K562 (cell line): ENCODE measurements around the gene NLRP9. TPM values are rescaled to one million over a fixed set of nuclear protein-coding genes. Genes with fewer than 3 reads are reported as not detected.

Experiments
- ATAC-seq: fragments of 200-7000 bp; cut with Tn5 transposase; 3 replicates; pipeline ENCODE4 v1.9.1; 2020; ENCODE audit warnings: moderate library complexity
- BruUV-seq: library from RNA; stranded (reverse); fragments of 400-500 nt; replicated peaks from 2 replicates; lab custom pipeline; 2021; lab: Mats Ljungman, UMichigan
- CTCF ChIA-PET: fragments of 300-600 bp; formaldehyde crosslinking; extraction: SDS; loops from one replicate; lab custom pipeline; 2021; ENCODE audit warnings: low intra/inter-chr PET ratio; lab: Yijun Ruan, JAX
- POLR2A ChIA-PET: fragments of 300-600, 350-650 bp; sonication (Branson Sonifier 250); formaldehyde crosslinking; extraction: SDS; loops from one replicate; lab custom pipeline; 2021; ENCODE audit warnings: antibody characterized with exemption, inconsistent platforms; lab: Yijun Ruan, JAX
- DNase-seq, 4 experiments: peaks; one replicate each; pipeline versions ENCODE4 v3.0.0 to v3.0.0-alpha.2; 2011 to 2018; ENCODE audit warnings: low spot score in 3 of 4, mixed read lengths in 3 of 4; ENCODE audit errors: extremely low read depth in 1 of 4
- FAIRE-seq: peaks from 2 replicates; lab custom pipeline; 2011; peaks lifted over from hg19 to GRCh38; lab: Jason Lieb, UNC
- H2AFZ ChIP-seq: 2 replicates; pipeline ENCODE4 v1.6.0; 2011; ENCODE audit warnings: low read depth, low read length, control low read depth, inconsistent platforms
- H3K27ac ChIP-seq: fragments of 200-600 bp; 3 replicates; pipeline ENCODE4 v1.8.0; 2011; ENCODE audit warnings: low read depth, mild to moderate bottlenecking, control low read depth, inconsistent platforms, low read length, moderate library complexity, mixed read lengths; ENCODE audit errors: extremely low read depth
- H3K27me3 ChIP-seq, 2 experiments: fragments of 300-600 bp in 1 of 2; 2 replicates in 1 of 2; 3 replicates in 1 of 2; pipeline versions ENCODE4 v1.6.0 to v1.8.0; 2011; ENCODE audit warnings: inconsistent platforms in 2 of 2, low read length in 2 of 2, mild to moderate bottlenecking in 1 of 2, mixed read lengths in 1 of 2, moderate library complexity in 1 of 2; ENCODE audit not compliant: control insufficient read depth in 2 of 2, insufficient read depth in 2 of 2
- H3K36me3 ChIP-seq: fragments of 300-600 bp; 3 replicates; pipeline ENCODE4 v1.8.0; 2011; ENCODE audit warnings: mild to moderate bottlenecking, low read length, inconsistent platforms; ENCODE audit not compliant: control insufficient read depth, insufficient read depth
- H3K4me1 ChIP-seq, 2 experiments: fragments of 200-600 bp in 1 of 2; replicated peaks in 1 of 2; 2 replicates in 1 of 2; 3 replicates in 1 of 2; pipeline versions ENCODE4 v1.5.1 to v1.8.0; 2011; ENCODE audit warnings: inconsistent platforms in 2 of 2, low read length in 2 of 2, mild to moderate bottlenecking in 1 of 2, mixed read lengths in 1 of 2, moderate library complexity in 1 of 2; ENCODE audit not compliant: control insufficient read depth in 2 of 2, insufficient read depth in 2 of 2
- H3K4me2 ChIP-seq: 2 replicates; pipeline ENCODE4 v1.6.1; 2011; ENCODE audit warnings: low read length, control low read depth, inconsistent platforms, mixed read lengths; ENCODE audit not compliant: insufficient read depth
- H3K4me3 ChIP-seq: fragments of 200-600 bp; sonication (generic), shearing (Covaris generic); 2 replicates; pipeline ENCODE4 v1.5.1; 2016; ENCODE audit warnings: control low read depth, inconsistent platforms
- H3K79me2 ChIP-seq: fragments of 200-600 bp; 3 replicates; pipeline ENCODE4 v1.8.0; 2011; ENCODE audit warnings: low read length, inconsistent platforms; ENCODE audit not compliant: control insufficient read depth, insufficient read depth
- H3K9ac ChIP-seq, 2 experiments: 2 replicates each; pipeline versions ENCODE4 v1.6.0 to v1.6.1; 2011; ENCODE audit warnings: low read depth in 2 of 2, low read length in 2 of 2, control low read depth in 1 of 2, inconsistent platforms in 1 of 2, mild to moderate bottlenecking in 1 of 2, mixed read lengths in 1 of 2; ENCODE audit not compliant: insufficient read depth in 1 of 2
- H3K9me1 ChIP-seq: one replicate; pipeline ENCODE4 v1.6.0; 2011; ENCODE audit warnings: inconsistent platforms, mild to moderate bottlenecking, low read length, moderate library complexity; ENCODE audit not compliant: control insufficient read depth, insufficient read depth
- H3K9me3 ChIP-seq: replicated peaks from 2 replicates; pipeline ENCODE4 v1.5.1; 2011; ENCODE audit warnings: low read depth, low read length, inconsistent platforms; ENCODE audit not compliant: control insufficient read depth, insufficient read depth
- H4K20me1 ChIP-seq: replicated peaks from 2 replicates; pipeline ENCODE4 v1.6.1; 2011; ENCODE audit warnings: low read length, inconsistent platforms, mixed read lengths; ENCODE audit not compliant: control insufficient read depth, insufficient read depth
- C11orf30 ChIP-seq: fragments of 450-650 bp; IDR thresholded peaks from 2 replicates; pipeline ENCODE4 v1.6.1; 2016; ENCODE audit warnings: low read depth, mild to moderate bottlenecking
- FOSL1 ChIP-seq: fragments of 200-800 bp; sonication (Bioruptor generic); conservative IDR thresholded peaks from 2 replicates; pipeline ENCODE4 v1.6.1; 2016; ENCODE audit warnings: missing genetic modification characterization, missing compliant biosample characterization
- FOXK1 ChIP-seq: sonication (generic); formaldehyde crosslinking; IDR thresholded peaks from 2 replicates; pipeline ENCODE4 v1.8.0; 2022; ENCODE audit warnings: missing genetic modification reagents, mild to moderate bottlenecking, borderline replicate concordance
- HDAC2 ChIP-seq: fragments of 450-650 bp; IDR thresholded peaks from 2 replicates; pipeline ENCODE4 v1.6.1; 2016; ENCODE audit warnings: mild to moderate bottlenecking
- MTA1 ChIP-seq: fragments of 450-650 bp; IDR thresholded peaks from 2 replicates; pipeline ENCODE4 v1.6.1; 2017; ENCODE audit warnings: borderline replicate concordance
- RHOXF2B ChIP-seq: fragments of 250-450 bp; sonication (Bioruptor Pico); conservative IDR thresholded peaks from 2 replicates; pipeline ENCODE4 v1.5.1; 2021
- SRSF9 ChIP-seq: fragments of 200-400 bp; formaldehyde crosslinking; IDR thresholded peaks from 2 replicates; pipeline ENCODE4 v1.6.1; 2017; ENCODE audit warnings: low read depth, low read length, borderline replicate concordance
- XRCC4 ChIP-seq: IDR thresholded peaks from one replicate; pipeline ENCODE4 v1.6.1; 2011; ENCODE audit not compliant: insufficient read depth, insufficient read length; ENCODE audit errors: extremely low read depth
- WGBS: fragments of 100-300 bp; shearing (Covaris generic); methylation state at CpG from one replicate; pipeline ENCODE4 v1.1.6; 2016; ENCODE audit warnings: low coverage, mixed read lengths; ENCODE audit not compliant: insufficient coverage; ENCODE audit errors: missing lambda C conversion rate; 5-methylcytosine and 5-hydroxymethylcytosine counted together
- in situ Hi-C: fragments of 300-500 bp; cut with MboI; formaldehyde crosslinking; loops from 4 replicates; pipeline ENCODE4 v1.15.0; 2018; ENCODE audit warnings: inconsistent platforms, mixed read lengths
- intact Hi-C: fragments of 100-400 bp; cut with micrococcal nuclease; formaldehyde crosslinking; loops from 2 replicates; pipeline ENCODE4 v1.14.2; 2022
- polyA plus RNA-seq, 8 experiments: library from polyadenylated mRNA; depleted of rRNA in 4 of 8; stranded (reverse) in 5 of 8; unstranded in 3 of 8; fragments of >200 nt; fragmentation: Nextera tagmentation in 2 of 8; fragmentation: Illumina TruSeq in 1 of 8; extraction: Ambion mirVana in 2 of 8; extraction: Trizol in 1 of 8; gene quantifications; 2 replicates each; pipeline versions ENCODE4 v1.2.1 to v1.2.3, GENCODE V29; 2011 to 2014; ENCODE audit warnings: inconsistent platforms in 1 of 8, missing spikeins in 1 of 8
- total RNA-seq, 7 experiments: library from RNA; depleted of rRNA in 6 of 7; stranded (reverse); fragments of >200 nt in 6 of 7; fragmentation: Illumina TruSeq in 2 of 7; extraction: Trizol in 2 of 7; gene quantifications; 2 replicates each; pipeline versions ENCODE4 v1.2.1 to v1.2.3, GENCODE V29; 2011 to 2021; ENCODE audit warnings: low replicate concordance in 1 of 7
- TF ChIP-seq, protein P1 (sequence below): fragments of 250-450 bp; sonication (Bioruptor Pico); IDR thresholded peaks from 2 replicates; pipeline ENCODE4 v1.9.0; 2021; ENCODE audit warnings: mild to moderate bottlenecking, inconsistent platforms
- TF ChIP-seq, protein P2 (sequence below), 2 experiments: fragments of 150-350 bp in 1 of 2; IDR thresholded peaks; 2 replicates each; pipeline ENCODE4 v1.6.1; 2012 to 2016; ENCODE audit warnings: low read depth in 2 of 2, low read length in 2 of 2, mild to moderate bottlenecking in 1 of 2, moderate library complexity in 1 of 2

The NLRP9 gene
- total and polyA plus RNA-seq, 9 of the 15 experiments (the other 6 are each of a cell fraction or from before 2014, with no cell fraction given): not detected

DNA sequence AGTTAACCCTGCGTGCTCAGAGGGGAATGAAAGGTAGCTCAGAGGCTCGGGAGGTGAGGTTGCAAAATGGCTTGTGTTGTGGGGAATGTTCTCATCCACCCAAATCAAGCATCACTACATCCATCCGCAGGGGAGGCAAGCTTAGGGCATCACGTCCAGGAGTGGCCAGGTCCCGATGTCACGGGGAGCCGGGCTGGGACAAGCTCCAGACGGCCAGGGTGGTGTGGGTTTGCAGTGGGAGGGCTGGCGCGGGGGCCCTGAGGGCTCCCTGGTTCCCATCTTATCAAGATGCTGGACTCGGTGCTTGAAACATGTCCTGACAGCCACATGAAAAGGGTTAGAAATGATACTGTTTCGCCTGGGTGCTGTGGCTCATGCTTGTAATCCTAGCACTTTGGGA, 37.4 kb downstream of the NLRP9 start:
- FAIRE-seq: no peak
- H2AFZ ChIP-seq: no peak overlapping the region
- no peak for DNase-seq
- no peaks in the 10 kb centered on the region; the same call in 1 of the 2 replicates for H3K9me3 ChIP-seq
- TF ChIP-seq, protein P1, sequence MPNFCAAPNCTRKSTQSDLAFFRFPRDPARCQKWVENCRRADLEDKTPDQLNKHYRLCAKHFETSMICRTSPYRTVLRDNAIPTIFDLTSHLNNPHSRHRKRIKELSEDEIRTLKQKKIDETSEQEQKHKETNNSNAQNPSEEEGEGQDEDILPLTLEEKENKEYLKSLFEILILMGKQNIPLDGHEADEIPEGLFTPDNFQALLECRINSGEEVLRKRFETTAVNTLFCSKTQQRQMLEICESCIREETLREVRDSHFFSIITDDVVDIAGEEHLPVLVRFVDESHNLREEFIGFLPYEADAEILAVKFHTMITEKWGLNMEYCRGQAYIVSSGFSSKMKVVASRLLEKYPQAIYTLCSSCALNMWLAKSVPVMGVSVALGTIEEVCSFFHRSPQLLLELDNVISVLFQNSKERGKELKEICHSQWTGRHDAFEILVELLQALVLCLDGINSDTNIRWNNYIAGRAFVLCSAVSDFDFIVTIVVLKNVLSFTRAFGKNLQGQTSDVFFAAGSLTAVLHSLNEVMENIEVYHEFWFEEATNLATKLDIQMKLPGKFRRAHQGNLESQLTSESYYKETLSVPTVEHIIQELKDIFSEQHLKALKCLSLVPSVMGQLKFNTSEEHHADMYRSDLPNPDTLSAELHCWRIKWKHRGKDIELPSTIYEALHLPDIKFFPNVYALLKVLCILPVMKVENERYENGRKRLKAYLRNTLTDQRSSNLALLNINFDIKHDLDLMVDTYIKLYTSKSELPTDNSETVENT: no peak
- TF ChIP-seq RHOXF2B (CRISPR knock-in tag): no peak
- TF ChIP-seq SRSF9: no peak
- TF ChIP-seq C11orf30: no peak
- no peak for TF ChIP-seq HDAC2
- no peak for TF ChIP-seq FOXK1 (CRISPR knock-in tag)
- no peak for TF ChIP-seq FOSL1
- TF ChIP-seq XRCC4: no peak
- TF ChIP-seq, protein P2, sequence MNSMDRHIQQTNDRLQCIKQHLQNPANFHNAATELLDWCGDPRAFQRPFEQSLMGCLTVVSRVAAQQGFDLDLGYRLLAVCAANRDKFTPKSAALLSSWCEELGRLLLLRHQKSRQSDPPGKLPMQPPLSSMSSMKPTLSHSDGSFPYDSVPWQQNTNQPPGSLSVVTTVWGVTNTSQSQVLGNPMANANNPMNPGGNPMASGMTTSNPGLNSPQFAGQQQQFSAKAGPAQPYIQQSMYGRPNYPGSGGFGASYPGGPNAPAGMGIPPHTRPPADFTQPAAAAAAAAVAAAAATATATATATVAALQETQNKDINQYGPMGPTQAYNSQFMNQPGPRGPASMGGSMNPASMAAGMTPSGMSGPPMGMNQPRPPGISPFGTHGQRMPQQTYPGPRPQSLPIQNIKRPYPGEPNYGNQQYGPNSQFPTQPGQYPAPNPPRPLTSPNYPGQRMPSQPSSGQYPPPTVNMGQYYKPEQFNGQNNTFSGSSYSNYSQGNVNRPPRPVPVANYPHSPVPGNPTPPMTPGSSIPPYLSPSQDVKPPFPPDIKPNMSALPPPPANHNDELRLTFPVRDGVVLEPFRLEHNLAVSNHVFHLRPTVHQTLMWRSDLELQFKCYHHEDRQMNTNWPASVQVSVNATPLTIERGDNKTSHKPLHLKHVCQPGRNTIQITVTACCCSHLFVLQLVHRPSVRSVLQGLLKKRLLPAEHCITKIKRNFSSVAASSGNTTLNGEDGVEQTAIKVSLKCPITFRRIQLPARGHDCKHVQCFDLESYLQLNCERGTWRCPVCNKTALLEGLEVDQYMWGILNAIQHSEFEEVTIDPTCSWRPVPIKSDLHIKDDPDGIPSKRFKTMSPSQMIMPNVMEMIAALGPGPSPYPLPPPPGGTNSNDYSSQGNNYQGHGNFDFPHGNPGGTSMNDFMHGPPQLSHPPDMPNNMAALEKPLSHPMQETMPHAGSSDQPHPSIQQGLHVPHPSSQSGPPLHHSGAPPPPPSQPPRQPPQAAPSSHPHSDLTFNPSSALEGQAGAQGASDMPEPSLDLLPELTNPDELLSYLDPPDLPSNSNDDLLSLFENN (IDR thresholded peaks at IDR 0.05; ENCODE audit: low read depth in 2 of 2, low read length in 2 of 2): no peak
- TF ChIP-seq MTA1: no peak
- no TSS peak for BruUV-seq
- peaks cover 10 to 30% of the 10 kb centered on the region in 2 experiments; a peak in 4 of 5 replicates for H3K4me1 ChIP-seq
- CTCF ChIA-PET: interaction anchor here (0.7 kb wide), 1 partner anchor 10 kb away, joined by 3 read pairs; no protein-coding TSS in a partner anchor
- intact Hi-C loops (loop anchor here (10.0 kb wide), 1 partner anchor 104 kb away; no protein-coding TSS in a partner anchor), in situ Hi-C loops (no loop called here)
- H3K27me3 ChIP-seq: no peaks in the 10 kb centered on the region
- POLR2A ChIA-PET: no interaction called here
- WGBS: 92% methylated on average over 12 of the region's 12 CpGs
- peaks cover 47% of the 10 kb centered on the region; the same call in 2 of the 3 replicates for H3K36me3 ChIP-seq
- H3K27ac ChIP-seq: no peak overlapping the region
- H4K20me1 ChIP-seq: peaks cover 28% of the 10 kb centered on the region
- H3K79me2 ChIP-seq: no peaks in the 10 kb centered on the region
- H3K4me3 ChIP-seq: no peak overlapping the region
- H3K9ac ChIP-seq: no peak overlapping the region
- H3K4me2 ChIP-seq: no peak overlapping the region
- ATAC-seq: no peak
- H3K9me1 ChIP-seq: peaks cover 4% of the 10 kb centered on the region
